Cardiac fibroblast (primary cell): ENCODE results near the gene HOXA10.

Experiments used
- DNase-seq, 2 donors: peaks; one replicate each; pipeline versions ENCODE4 v3.0.0 to v3.0.0-alpha.2; 2010; ENCODE audit warnings: low read depth in 2 of 2
- H3K4me3 ChIP-seq, 2 donors: replicated peaks in 1 of 2; 1 replicate in 1 of 2; 2 replicates in 1 of 2; pipeline ENCODE4 v1.5.1; 2011; ENCODE audit warnings: low read depth in 2 of 2, low read length in 2 of 2, mild to moderate bottlenecking in 2 of 2, moderate library complexity in 1 of 2
- TF ChIP-seq, protein P1 (sequence below): IDR thresholded peaks from one replicate; pipeline ENCODE4 v1.5.1; 2011; ENCODE audit warnings: low read depth, mild to moderate bottlenecking, low read length, inconsistent platforms

The HOXA10 gene

DNA sequence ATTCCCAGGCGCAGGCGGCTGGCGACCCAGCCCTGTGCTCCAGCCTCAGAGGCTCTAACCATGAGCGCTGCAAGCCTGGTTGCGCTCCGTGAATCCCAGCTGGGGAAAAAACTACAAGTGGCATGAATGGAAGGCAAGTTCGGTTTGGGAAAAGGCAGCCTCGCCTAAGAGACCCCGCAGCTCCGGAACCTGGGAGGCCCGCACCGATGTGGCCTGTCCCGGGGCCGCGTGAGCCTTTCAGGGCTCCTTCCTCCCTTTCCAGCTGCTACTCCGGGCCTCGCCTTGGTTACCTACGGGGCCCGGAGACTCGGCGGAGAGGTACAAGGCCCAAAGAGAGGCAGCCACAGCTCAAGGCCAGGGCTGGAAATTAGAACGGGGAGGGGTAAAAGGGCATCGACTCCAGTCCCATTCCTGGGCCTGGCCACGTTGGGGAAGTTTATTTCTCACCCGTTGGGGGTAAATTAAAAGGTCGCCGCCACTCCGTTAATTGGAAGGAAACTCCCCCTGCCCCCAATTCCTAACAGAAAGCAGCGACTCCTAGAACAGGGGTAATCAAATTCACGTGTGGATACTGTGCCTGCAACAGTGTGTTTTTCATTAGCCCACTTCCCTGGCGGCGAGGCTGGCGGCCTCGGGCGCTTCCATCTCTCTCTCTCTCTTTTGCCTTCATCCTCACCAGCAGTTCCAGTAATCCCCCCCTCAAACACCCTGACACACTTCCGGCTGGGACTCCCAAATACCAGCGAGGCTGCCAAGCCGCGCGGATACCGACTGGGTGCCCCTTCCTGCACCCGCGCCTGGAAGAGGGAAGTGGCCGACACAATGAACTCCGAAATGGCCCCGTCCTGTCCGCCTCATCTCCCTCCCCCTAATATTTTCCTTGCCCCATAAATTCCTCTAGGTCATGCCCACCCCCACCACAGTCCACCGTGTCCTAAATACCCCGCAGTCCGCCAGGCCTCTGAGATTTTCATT lies 7.3 kb downstream of the HOXA10 start:
- no peak for DNase-seq
- H3K4me3 ChIP-seq = no peak overlapping the region
- TF ChIP-seq, protein P1, sequence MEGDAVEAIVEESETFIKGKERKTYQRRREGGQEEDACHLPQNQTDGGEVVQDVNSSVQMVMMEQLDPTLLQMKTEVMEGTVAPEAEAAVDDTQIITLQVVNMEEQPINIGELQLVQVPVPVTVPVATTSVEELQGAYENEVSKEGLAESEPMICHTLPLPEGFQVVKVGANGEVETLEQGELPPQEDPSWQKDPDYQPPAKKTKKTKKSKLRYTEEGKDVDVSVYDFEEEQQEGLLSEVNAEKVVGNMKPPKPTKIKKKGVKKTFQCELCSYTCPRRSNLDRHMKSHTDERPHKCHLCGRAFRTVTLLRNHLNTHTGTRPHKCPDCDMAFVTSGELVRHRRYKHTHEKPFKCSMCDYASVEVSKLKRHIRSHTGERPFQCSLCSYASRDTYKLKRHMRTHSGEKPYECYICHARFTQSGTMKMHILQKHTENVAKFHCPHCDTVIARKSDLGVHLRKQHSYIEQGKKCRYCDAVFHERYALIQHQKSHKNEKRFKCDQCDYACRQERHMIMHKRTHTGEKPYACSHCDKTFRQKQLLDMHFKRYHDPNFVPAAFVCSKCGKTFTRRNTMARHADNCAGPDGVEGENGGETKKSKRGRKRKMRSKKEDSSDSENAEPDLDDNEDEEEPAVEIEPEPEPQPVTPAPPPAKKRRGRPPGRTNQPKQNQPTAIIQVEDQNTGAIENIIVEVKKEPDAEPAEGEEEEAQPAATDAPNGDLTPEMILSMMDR = no peak

DNA sequence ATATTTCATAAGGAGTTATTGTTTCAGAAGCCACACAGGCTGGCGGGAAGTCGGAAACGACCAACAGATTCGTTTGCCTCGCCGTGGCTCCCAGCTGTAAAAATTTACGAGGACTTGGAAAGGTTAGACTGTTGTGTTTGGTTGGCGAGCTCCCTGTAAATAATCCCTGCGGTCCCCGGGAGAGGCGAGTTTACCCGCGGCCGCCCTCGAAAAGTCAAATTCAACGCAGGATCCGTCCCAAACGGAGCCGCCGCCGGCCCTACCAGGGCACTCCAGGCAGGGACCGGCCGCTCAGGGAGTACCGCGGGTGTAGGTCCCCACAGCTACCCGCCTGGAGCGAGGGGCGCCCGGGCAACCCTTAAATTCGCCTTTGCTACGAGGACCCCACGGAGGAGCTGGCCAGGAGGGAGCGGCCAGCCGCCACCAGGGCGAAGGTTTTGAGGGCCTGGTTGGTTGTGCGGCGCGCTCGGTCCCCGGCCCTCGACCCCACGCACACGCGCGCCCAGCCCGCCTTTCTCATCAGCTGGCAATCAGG lies 8.1 kb downstream of the HOXA10 start:
- no peak for DNase-seq
- H3K4me3 ChIP-seq = no peak overlapping the region
- TF ChIP-seq, protein P1 = no peak

DNA sequence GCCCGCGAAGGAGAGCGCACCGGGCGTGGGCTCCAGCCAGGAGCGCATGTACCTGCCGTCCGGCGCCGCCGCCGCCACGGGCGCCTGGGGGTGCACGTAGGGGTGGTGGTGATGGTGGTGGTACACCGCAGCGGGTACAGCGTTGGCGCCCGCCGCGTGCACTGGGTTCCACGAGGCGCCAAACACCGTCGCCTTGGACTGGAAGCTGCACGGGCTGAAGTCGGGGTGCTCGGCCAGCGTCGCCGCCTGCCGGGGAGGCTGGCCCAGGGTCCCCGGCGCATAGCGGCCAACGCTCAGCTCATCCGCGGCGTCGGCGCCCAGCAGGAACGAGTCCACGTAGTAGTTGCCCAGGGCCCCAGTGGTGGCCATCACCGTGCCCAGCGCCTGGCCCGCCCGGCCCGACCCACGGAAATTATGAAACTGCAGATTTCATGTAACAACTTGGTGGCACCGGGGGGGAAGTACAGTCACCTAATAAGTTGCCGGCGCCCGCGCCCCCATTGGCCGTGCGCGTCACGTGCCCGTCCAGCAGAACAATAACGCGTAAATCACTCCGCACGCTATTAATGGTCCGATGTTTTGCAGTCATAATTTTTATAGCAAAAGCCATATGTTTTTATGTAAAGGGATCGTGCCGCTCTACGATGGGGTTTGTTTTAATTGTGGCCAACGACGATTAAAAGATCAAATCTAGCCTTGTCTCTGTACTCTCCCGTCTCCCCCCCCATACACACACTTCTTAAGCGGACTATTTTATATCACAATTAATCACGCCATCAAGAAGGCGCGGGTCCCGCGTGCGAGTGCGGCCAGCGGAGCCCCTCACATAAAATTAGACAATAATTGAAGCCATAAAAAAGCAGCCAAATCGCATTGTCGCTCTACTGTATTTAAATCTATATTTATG lies 8.8 kb downstream of the HOXA10 start, which contains the start of gene HOXA9:
Gene HOXA9 (minus strand): TSS at position 449 of the 907 bp plus-strand sequence. CDS start 80 bp downstream, at position 369.
- H3K4me3 ChIP-seq = no peak within 1 kb of the TSS
- TF ChIP-seq, protein P1 = no peak

DNA sequence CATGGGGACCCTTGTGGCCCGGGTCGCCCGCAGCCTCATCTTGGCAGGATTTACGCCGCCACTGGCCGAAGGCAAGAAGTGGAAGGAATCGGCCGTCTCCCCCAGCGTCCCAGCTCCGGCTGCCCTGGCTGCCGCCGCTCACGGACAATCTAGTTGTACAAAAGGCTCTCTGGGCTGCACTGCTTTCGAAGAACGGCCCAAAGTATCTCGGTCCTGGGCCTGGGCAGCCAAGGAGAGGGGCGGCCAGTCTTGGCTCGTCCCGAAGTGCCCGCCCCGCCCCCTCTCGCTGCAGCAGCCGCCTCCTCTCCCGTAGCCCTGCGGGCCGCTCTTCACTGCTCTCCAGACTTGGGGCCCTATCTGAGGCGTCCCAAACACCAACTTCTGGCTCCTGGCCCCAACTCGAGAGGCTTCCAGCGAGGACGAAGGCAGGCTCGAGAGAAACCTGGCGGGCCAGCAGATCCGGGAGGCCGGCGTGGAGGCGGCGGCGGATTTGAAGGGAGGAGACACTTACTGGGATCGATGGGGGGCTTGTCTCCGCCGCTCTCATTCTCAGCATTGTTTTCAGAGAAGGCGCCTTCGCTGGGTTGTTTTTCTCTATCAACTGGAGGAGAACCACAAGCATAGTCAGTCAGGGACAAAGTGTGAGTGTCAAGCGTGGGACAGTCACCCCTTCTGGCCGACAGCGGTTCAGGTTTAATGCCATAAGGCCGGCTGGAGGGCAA lies 9.6 kb downstream of the HOXA10 start:
- no peak for DNase-seq
- no peak overlapping the region for H3K4me3 ChIP-seq
- TF ChIP-seq, protein P1 = no peak

More for the DNA sequence above, 8.8 kb downstream of the HOXA10 start, which contains the start of gene HOXA9:
- no peak for DNase-seq

DNA sequence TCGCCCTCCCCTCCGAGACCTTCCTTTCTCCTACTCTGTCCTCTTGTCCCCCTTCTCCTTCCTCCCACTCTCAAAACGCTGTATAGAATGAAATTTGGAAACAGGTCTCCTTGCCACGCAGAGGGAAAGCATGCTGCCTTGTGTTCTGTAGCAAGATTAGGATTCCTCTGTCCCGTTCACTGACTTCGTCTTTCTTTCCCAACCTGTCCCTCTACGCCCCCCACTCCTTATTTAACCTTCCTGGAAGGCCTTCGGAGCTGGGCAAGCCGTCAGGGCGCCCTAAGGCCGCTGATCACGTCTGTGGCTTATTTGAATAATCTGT lies 10.1 kb downstream of the HOXA10 start:
- no peak overlapping the region for H3K4me3 ChIP-seq
- TF ChIP-seq, protein P1 = no peak
- DNase-seq = no peak
